Glomerular endothelial cell (primary cell): ENCODE data around the gene A4GALT. TPM values are rescaled to one million over a fixed set of nuclear protein-coding genes. Genes with fewer than 3 reads are reported as not detected.

Experiments
- DNase-seq: peaks from one replicate; pipeline ENCODE4 v3.0.0-alpha.2; 2011; ENCODE audit warnings: low read depth, low spot score; ENCODE audit errors: extremely low read depth
- total RNA-seq: library from RNA; depleted of rRNA; stranded (reverse); fragments of >200 nt; gene quantifications from 2 replicates; pipeline ENCODE4 v1.2.3, GENCODE V29; 2015

A4GALT gene
- total RNA-seq, 1 donor from 2014 or later: 19.1 TPM

DNA sequence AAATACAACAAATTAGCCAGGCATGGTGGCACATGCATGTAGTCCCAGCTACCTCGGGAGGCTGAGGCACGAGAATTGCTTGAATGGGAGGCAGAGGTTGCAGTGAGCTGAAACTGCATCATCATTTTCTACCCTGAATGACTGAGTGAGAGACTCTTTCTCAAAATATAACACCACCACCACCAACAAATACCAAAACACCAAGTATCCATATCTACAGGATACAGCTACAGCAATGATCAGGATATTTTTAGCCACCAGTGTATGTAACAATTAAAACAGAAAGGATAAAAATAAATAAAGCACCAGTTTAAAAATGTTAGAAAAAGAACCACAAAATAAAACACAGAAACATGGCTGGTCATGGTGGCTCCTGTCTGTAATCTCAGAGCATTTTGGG is 13.2 kb downstream of the A4GALT start:
- DNase-seq: no peak

DNA sequence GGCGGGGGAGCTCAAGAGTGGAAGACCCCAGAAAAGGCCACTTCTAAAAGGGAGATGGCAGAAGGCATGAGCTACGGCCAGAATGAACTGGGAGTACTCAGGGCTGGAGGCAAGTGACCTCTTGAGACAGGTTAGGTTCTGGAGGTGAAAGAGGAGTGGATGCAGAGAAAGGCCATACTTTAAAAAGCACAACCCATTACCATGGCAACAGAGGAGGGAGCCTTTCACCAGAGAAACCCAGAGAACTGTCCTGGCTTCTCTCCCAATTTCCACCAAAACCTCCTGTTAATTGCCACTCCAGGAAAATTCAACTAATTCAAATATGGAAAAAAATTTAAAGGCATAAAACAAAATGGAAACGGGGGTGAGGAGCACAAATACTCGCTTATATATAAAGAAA is 15.8 kb downstream of the A4GALT start:
- no peak for DNase-seq

DNA sequence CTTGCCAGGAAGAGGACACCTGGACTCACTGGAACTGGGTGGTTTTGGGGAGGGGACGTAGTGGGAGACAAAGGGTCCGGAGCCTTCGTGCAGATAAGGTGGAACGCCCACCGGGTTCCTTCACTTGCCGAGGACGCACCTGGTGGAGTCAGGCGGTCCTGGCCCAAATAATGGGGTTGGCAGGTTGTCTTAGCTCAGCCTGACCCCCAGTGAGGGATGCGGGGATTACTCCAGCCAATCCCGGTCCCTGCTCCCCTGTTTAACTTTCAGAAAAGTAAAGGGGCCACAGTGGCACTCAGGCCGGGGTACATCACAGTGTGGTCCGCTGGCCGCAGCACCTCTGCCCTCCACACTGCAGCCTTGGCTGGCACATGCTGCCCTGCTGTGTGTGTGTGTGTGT is 18.0 kb downstream of the A4GALT start:
- no peak for DNase-seq

DNA sequence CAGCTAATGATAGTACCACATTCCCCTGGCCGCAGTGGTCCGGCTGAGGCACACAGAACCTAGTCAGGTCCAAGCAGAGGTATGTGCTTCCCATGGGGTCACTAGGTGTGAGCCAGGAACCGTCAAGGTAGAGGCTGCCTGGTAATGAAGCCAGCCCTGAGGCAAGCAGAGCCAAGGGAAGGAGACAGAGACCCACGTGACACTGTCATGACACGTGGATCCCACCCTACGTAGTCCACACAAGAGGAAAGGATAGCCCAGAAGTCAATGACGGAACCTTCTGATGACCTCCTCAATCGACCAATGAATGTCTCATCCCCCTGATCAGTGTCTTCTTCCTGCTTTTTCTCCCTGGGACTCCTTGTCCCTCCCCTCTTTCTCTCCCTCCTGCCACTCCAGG is 19.0 kb downstream of the A4GALT start:
- DNase-seq: no peak

DNA sequence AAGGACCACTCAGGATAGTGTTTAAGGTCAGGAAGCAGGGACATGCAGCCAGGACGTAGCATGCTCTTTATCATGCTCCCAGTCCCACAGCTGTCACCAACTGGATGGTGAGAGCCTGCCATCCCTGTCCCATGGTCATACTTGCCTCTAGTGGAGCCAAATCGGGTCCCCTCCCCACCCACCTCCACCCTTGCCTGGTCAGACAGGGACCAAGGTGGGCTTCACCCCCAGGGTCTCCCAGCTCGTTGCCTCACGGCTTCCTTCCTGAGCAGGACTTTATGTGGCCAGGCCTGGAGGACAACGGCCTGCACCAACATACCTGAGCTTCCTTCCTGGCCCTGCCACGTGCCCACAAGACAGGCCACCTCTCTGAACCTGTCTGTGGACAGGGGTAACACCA is 19.8 kb downstream of the A4GALT start:
- DNase-seq: no peak

DNA sequence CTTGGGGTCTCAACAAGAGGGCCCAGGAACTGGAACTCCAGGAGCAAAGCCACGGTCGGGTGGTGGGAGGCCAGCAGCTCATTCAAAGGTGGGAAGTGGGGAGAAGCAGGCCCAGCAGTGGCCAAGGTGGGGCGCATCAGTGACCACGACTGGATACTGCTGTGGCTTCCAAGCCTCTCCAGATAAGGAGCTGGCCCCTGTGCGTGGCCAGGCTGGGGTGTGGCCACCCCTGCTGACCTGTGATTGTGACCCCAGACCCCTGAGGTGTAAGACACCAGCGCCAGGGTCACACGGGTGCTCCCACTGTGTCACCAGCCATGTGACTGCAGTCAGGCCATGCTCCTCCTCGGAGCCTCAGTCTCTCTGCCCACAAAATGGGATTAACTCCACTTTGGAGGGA is 20.3 kb downstream of the A4GALT start:
- DNase-seq: no peak

DNA sequence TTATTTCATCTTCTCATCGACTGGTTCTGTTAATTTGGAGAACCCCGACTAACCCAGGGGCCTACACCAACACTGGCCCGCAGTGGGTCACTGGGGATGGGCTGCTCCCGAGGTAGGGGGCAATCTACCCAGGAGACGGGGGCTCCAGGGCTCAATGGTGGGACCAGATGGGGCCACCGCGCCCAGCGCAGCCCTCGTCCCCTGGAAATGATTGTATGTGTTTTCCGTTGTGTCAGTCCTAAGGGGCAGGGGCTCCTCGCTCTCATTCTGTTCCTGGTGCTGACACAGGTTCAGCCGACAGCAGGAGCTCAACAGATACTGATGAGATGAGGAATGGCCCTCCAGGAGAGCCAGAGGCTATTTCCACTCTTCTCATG is 20.7 kb downstream of the A4GALT start:
- no peak for DNase-seq

DNA sequence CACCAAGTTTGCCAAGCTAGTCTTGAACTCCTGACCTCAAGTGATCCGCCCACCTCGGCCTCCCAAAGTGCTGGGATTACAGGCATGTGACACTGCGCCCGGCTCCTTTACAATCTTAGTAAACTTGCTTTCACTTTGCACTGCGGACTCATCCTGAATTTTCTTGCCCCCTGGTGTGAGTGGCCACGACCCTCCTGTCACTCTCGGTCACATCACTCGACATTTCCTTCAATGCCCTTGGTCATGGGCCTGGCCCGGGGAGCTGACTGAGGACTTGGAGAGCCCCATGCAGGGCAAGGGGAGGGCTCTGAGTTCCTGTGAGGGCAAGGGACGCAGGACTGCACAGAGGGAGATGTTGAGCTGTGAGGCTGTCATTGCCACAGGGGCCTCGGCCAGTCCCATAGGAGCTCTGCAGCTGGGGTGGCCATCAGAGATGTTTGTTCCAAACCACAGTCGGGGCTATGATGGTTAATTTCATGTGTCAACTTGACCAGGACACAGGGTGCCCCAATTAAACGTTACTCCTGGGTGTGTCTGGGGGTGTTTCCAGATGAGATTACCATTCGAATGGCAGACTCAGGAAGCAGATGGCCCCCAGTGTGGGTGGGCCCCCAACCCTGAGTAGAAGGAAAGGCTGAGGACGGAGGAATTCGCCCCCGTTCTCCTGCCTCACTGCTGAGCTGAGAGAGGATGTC is 21.2 kb downstream of the A4GALT start:
- DNase-seq: no peak

DNA sequence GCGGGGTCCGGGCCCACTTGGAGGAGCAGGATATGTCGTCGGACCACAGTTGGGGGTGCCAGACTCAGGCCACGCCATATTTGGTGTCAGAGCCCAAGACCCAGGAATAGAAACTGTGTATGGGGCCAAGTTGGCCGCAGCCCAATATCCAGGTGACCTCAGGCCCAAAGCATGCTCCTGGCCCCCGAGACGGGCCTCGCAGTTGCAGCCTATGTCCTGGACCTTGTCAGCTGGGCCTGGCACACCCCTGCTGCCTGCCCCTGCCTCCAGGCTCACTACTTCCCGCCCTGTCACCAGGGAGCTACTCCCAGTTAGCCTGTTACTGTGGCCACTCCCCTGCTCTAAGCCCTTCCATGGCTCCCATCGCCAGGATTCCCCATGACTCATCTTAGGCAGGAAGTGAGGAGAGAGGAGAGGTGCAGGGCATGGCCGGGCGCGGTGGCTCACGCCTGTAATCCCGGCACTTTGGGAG is 23.1 kb downstream of the A4GALT start:
- DNase-seq: no peak

DNA sequence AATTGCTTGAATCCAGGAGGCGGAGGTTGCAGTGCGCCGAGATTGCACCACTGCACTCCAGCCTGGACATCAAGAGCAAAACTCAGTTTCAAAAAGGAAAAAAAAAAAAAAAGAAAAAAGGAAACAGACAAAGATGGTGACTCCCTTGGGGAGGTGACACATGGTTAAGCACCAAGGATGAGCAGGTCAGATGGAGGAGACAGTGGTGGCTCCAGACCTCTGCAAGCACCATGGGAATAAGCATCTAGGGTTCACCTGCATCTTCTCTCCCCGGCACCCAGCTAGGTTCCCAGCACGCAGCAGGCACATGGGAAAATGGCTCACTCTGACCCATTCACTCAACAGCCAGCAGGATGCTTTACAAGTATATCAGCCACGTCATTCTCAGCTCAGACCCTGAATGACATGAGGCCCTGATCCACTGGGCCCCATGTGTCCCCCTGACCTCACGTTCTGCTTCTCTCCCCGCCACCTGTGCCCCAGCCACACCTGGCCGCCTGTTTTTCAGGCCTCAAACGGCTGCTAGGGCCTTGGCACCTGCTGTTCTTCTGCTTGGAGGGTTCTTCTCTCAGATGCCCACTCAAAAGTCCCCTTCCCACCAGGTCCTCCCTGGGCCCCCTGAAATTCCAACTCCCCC is 24.2 kb downstream of the A4GALT start:
- DNase-seq: no peak

DNA sequence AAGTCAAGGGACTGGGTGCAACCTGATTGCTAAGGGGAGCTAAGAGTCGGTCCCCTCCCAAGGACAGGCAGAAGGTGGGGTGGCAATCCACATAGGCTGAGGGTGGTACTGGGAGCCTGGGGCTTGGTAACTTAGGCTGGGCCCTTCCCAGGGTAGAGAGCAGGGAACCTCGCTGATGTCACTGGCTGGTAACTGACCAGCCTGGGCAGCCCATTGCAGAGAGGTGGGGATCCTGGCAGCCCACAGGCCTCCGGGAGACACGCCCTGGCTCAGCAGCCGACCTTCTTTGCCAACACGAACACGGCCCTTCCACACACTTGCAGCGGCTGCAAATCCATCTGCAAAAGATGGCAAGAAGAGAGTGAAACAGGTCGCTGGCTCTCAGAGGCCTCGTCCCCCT is 25.4 kb downstream of the A4GALT start:
- DNase-seq: no peak

DNA sequence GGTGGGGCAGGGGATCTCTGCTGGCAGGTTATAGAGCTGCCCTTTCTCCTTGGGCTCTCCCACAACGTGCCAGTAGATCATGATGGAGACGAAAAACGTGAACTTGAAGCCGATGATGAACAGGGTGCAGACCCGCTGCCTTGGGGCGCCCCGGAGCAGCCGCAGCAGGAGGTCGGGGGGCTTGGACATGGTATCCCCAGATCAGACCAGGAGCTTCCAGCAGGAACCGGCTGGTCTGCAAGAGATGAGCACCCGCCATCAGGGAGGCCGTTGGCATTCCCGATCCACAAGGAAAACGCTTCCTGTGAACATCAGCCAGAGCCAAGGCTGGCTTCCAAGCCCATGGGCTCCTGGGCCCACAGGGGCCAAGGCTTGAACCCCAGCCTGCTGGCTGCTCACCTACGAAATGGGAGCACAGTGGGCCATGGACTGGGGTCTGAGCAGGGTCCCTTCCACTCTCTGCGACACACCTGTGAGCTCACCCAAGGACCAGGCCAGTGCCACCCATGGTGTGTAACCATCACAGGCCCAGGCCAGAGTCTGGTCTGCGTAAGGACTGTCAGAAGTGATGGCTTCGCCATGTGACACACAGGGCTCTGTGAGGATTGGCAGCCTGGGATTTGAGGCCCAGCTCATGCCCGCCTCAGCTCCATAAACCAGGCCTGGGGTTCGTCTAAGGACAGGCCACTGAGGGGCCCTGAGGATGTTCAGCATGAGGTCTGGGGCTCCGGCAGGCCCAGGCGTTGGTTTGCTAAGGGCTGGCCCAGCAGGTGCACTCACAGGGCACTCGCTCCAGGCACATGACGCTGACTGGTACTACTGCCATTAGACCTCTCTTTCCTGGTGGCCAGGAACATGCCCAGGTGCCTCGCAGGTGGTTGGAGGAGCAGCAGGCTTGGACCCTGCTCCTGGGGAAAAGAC is 26.6 kb downstream of the A4GALT start:
- DNase-seq: no peak

DNA sequence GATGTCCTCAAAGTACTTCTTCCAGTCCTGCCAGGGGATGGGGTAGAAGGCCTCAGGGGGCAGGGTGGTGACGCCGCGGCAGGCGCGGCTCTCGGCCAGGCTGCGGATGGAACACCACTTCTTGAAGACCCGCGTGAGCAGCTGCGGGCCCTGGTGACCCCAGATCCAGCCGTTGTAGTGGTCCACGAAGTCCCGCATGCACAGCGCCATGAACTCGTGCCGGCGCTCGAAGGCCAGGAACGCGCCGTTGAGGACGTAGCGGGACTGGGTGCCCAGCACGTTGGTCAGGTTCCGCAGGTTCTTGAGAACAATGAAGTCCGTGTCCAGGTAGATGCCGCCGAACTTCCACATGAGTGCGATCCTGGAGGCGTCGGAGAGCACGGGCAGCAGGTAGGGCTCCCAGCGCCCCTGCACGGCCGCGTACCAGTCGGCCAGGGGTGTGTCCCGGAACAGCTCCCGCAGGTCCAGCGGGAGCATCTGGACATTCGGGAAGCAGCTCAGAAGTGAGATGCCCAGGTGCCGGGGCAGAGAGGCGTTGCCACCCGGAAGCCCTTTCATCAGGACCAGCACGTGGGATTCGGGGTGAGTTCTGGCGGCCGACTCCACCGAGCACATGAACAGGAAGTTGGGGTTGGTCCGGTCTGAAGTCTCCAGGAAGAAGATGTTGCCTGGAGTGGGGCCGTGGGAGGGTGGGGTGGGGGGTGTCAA is 27.5 kb downstream of the A4GALT start:
- no peak for DNase-seq

DNA sequence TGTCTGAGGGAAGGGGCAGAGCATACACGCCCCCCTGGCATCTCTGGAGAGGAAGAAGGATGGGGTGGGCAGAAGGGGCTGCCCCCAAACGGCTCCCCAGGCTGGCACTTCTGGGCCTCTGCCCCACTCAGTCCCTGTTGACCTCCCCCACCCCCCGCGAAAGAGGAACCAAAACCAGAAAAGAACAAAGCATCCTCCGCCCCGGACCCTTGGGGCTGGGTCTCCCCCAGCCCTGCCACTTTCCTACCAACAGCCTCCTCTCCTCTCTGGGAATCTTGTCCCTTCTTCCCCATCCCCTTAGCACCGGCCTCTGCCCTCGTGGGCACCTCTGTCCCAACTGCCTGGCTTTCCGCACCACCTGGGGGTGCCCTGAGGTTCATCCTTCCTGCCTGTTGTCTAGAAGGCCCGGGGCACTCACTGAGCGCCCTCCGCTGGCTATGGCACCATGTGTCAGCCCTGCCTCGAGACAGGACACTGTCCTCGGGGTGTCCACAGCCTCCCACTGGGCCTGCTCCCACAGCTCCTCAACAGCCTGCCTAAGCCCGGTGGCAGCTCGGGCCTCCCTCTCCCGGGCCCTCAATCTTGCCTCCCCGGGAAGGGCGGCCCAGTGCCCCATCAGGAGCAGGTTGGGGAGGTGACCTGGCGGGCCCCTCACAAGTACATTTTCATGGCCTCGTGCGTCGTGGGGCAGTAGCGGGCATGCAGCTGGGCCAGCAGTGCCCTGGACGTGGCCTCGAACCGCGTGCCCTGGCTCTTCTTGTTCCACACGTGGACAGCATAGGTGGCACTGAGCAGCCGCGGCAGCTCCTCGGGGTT is 28.2 kb downstream of the A4GALT start:
- no peak for DNase-seq

DNA sequence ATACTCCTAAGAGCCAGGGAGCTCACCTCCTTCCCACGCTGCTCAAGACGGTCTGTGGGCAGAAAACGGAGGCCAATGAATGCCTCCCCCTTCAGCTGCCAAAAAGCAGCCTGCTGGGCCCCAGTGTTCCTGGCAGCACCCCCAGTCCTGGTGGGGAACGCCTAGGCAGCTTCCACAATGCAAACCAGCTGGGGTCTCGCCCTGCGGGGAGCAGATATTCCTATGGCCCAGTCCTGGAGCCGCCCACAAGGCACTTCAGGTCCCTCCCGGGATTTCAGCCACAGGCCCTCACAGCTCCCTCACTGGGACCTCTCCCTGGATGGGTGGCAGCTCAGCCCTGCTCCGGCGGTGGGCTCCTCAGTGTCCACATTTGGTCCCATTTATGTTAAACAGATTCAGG is 29.2 kb downstream of the A4GALT start:
- DNase-seq: no peak

DNA sequence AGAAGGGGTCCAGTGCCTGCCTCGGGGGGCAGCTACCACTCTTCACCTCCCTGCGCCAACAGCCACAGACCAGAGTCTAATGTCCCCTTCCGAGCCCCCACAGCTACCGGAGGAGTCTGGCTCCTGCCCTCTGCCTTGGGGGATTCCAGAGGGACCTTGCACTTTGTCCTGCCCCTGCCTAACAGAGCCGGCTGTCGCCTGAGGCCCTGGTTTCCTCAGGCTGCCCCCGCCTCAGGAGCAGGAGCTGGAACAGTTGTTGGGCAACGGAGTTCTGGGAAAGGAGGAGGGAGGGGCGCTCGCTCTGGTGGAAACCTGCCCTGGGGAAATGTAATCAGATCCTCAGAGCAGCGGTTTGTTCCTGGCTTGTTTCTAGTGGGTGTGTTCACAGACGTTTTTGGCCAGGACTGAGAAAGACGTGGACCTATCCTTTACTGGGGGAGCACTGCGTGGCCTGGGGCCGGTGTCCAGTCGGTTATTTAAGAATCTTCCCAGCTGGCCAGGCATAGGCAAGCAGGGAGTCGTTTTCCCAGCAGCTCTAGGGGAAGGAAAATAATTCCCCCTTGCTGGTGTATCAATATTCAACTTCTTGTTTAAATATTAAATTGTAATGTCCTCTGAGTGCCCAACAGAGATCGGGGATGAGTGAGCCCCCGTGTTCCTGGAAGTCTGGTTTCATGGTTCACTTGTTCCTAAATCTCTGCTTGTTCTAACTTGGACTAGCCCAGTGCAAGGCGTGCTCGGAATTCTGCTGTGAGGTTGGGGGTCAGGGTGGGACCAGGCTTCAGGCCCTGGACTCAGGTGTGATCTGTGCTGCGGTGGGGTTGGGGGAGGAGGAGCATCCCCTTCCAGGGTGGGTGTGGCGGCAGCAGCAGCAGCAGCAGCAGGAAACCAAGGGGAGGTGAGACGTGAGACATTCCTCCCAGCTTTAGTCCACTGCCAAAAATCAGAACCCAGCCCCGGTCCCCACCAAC is 32.1 kb downstream of the A4GALT start:
- DNase-seq: no peak

DNA sequence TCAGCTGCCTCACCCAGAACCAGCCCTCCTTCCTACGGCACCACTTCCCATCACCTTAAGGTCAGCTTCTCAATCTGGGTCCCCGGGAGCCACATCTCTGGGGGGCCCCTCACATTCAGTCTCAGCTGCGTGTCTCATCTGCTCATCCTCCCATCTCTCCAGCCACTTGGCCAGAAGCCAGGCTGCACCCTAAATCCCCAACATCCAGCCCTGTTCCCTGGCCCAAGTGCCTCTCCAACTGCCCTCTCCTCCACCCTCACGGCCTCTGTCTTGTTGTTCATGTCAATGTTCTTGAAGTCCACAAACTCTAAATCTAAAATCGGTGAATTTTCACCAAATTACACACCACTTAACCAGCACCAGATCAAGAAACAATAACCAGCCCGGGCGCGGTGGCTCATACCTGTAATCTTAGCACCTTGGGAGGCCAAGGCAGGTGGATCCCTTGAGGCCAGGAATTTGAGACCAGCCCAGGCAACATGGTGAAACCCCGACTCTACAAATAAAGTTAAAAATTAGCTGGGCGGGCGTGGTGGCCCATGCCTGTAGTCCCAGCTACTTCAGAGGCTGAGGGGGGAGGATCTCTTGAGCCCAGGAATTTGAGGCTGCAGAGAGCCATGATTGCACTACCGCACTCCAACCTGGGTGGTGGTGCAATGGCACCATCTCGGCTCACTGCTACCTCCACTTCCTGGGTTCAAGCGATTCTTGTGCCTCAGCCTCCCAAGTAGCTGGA is 33.7 kb downstream of the A4GALT start:
- DNase-seq: no peak

DNA sequence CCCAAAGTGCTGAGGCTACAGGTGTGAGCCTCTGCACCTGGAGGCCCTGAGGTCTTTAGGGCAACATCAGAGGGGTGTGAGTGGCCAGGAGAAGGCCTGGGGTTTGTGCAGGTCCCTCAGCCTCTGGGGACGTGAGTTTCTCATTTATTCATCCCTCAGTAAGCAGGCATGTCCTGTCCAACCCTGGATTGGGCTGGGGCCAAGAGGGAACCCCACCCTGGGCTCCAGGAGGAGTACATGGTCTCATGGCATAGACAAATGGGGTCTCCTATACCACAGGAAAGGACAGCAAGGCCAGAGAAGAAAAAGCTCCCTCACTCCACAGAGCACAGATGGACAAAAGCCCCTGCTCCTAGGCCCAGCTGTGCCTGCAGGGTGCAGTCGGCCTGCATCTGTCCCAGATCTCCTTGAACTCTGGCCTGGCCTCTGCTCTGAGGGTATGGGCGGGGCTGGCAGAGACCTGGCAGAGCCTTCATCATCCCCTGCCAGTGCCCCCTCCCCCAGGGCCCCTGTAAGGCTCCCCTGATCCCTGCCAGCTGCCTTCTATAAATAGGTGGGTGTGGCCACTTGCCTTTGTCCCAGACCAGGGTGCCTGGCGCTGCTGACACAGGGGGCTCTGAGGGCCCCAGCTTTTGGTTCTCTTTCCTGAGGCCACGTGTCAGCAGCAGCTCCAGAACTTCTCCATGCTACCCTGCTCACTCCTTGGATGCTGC is 34.6 kb downstream of the A4GALT start:
- DNase-seq: no peak
